Hepatocyte (in vitro differentiated cells): ENCODE measurements around the gene VASH2.

Experiments used
- EZH2phosphoT487 ChIP-seq: fragments of 200-600 bp; sonication (generic); IDR thresholded peaks from one replicate; pipeline ENCODE4 v1.6.1; 2018; ENCODE audit warnings: antibody characterized with exemption, mild to moderate bottlenecking, low read depth, moderate library complexity; ENCODE audit not compliant: unreplicated experiment, severe bottlenecking
- TF ChIP-seq, protein P1 (sequence below): fragments of 200-600 bp; sonication (generic); IDR thresholded peaks from 2 replicates; pipeline ENCODE4 v1.5.1; 2016; ENCODE audit warnings: antibody characterized with exemption, mild to moderate bottlenecking; ENCODE audit not compliant: poor library complexity

DNA sequence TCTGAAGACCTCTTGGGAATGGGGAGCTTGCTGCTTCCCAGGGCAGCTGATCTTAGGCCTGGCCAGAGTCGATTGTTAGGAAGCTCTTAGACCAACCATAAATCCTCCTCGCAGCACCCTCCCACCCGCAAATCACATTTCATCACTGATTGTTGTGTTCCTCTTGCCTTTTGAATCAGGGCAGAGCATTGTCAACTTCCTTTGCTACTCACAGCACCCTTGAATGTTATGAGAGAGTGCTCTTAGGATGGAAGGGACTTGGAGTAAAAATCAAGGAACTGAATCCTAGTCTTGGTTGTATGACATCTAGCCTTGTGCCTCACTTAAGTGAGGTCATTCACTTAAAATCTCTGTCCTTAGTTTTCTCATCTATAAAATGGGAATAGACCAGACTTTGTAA, 3.0 kb downstream of the VASH2 start:
- TF ChIP-seq, protein P1, sequence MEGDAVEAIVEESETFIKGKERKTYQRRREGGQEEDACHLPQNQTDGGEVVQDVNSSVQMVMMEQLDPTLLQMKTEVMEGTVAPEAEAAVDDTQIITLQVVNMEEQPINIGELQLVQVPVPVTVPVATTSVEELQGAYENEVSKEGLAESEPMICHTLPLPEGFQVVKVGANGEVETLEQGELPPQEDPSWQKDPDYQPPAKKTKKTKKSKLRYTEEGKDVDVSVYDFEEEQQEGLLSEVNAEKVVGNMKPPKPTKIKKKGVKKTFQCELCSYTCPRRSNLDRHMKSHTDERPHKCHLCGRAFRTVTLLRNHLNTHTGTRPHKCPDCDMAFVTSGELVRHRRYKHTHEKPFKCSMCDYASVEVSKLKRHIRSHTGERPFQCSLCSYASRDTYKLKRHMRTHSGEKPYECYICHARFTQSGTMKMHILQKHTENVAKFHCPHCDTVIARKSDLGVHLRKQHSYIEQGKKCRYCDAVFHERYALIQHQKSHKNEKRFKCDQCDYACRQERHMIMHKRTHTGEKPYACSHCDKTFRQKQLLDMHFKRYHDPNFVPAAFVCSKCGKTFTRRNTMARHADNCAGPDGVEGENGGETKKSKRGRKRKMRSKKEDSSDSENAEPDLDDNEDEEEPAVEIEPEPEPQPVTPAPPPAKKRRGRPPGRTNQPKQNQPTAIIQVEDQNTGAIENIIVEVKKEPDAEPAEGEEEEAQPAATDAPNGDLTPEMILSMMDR: no peak
- TF ChIP-seq EZH2phosphoT487: no peak
